SHP77 treated with DMSO at 0.1 percent for 48 hours (cell line): ENCODE results near the gene RBM20.

Experiments
- DNase-seq: peaks from one replicate; lab custom pipeline; 2025; lab: John Stamatoyannopoulos, UW

Gene RBM20

GRCh38 chr10:110735620-110736027 lies 91.5 kb downstream of the RBM20 start:
- no peak for DNase-seq

- DNase-seq: no peak
Measured at GRCh38 chr10:110737886-110738634, 93.9 kb downstream of the RBM20 start.

- DNase-seq: no peak
Measured at GRCh38 chr10:110739811-110740271, 95.7 kb downstream of the RBM20 start.

- DNase-seq: no peak
Measured at GRCh38 chr10:110742801-110743200, 98.7 kb downstream of the RBM20 start.

- no peak for DNase-seq
Measured at GRCh38 chr10:110744782-110745181, 100.6 kb downstream of the RBM20 start.

- DNase-seq: peak; percentile 4
Measured at GRCh38 chr10:110746254-110746826, 102.2 kb downstream of the RBM20 start.

- DNase-seq: no peak
Measured at GRCh38 chr10:110746969-110747608, 103.0 kb downstream of the RBM20 start.

GRCh38 chr10:110747609-110748464 lies 103.7 kb downstream of the RBM20 start:
- DNase-seq: no peak

GRCh38 chr10:110748970-110749369 lies 104.8 kb downstream of the RBM20 start:
- DNase-seq: no peak

- DNase-seq: no peak
Measured at GRCh38 chr10:110750931-110751330, 106.8 kb downstream of the RBM20 start.

- no peak for DNase-seq
Measured at GRCh38 chr10:110751850-110752249, 107.7 kb downstream of the RBM20 start.

- DNase-seq: no peak
Measured at GRCh38 chr10:110753462-110753861, 109.3 kb downstream of the RBM20 start.

- no peak for DNase-seq
Measured at GRCh38 chr10:110754375-110755105, 110.4 kb downstream of the RBM20 start.

- no peak for DNase-seq
Measured at GRCh38 chr10:110755781-110756180, 111.6 kb downstream of the RBM20 start.

GRCh38 chr10:110756876-110757275 lies 112.7 kb downstream of the RBM20 start:
- no peak for DNase-seq

- DNase-seq: no peak
Measured at GRCh38 chr10:110757586-110757985, 113.5 kb downstream of the RBM20 start.

GRCh38 chr10:110758128-110758765 lies 114.1 kb downstream of the RBM20 start:
- DNase-seq: no peak

GRCh38 chr10:110758898-110759297 lies 114.8 kb downstream of the RBM20 start:
- DNase-seq: no peak

GRCh38 chr10:110759523-110759922 lies 115.4 kb downstream of the RBM20 start:
- no peak for DNase-seq

- no peak for DNase-seq
Measured at GRCh38 chr10:110762109-110762848, 118.1 kb downstream of the RBM20 start.
